Activated CD4-positive, alpha-beta T cell treated with anti-CD3 and anti-CD28 coated beads for 36 hours (primary cell): ENCODE results near the gene TMEM91. TPM values are rescaled to one million over a fixed set of nuclear protein-coding genes. Genes with fewer than 3 reads are reported as not detected.
A peak's percentile ranks its signal among the peaks of the same experiment; 100 is the strongest.

Source experiments
- ATAC-seq: fragments of 200-7000 bp; cut with Tn5 transposase; one replicate; pipeline ENCODE4 v1.10.0; 2021; ENCODE audit warnings: mild to moderate bottlenecking, moderate library complexity
- CTCF ChIA-PET: fragments of 350-600 bp; sonication (Branson Sonifier 250); formaldehyde crosslinking; loops from one replicate; lab custom pipeline; 2021; ENCODE audit warnings: antibody characterized with exemption; lab: Charles Lee
- POLR2A ChIA-PET: fragments of 350-600 bp; sonication (Branson Sonifier 250); formaldehyde crosslinking; loops from one replicate; lab custom pipeline; 2021; ENCODE audit warnings: antibody characterized with exemption, inconsistent platforms; lab: Charles Lee
- DNase-seq: peaks from one replicate; pipeline ENCODE4 v3.0.0-alpha.2; 2020
- H3K27ac Mint-ChIP-seq: one replicate; pipeline ENCODE4 v1.8.0; 2021; ENCODE audit warnings: mixed read lengths
- H3K27me3 Mint-ChIP-seq: one replicate; pipeline ENCODE4 v1.8.0; 2021; ENCODE audit warnings: mixed read lengths
- H3K36me3 Mint-ChIP-seq: one replicate; pipeline ENCODE4 v1.8.0; 2021; ENCODE audit warnings: low read depth, mixed read lengths
- H3K4me1 Mint-ChIP-seq: one replicate; pipeline ENCODE4 v1.8.0; 2021; ENCODE audit warnings: mixed read lengths
- H3K4me3 Mint-ChIP-seq: one replicate; pipeline ENCODE4 v1.8.0; 2021; ENCODE audit warnings: mild to moderate bottlenecking, moderate library complexity, mixed read lengths
- H3K9me3 Mint-ChIP-seq: one replicate; pipeline ENCODE4 v1.8.0; 2021; ENCODE audit warnings: low read depth, mixed read lengths
- intact Hi-C, 2 experiments: fragments of 100-400 bp; cut with DNase I in 1 of 2; cut with micrococcal nuclease in 1 of 2; formaldehyde crosslinking; loops; one replicate each; pipeline versions ENCODE4 v1.14.2 to v1.15.1; 2022 to 2024; cut with DNase I, micrococcal nuclease
- total RNA-seq, 2 experiments: library from RNA; stranded (reverse); gene quantifications; one replicate each; pipeline ENCODE4 v1.2.3, GENCODE V29; 2021

TMEM91 gene
- total RNA-seq, 2 experiments from 2014 or later = 3.0 to 4.0 TPM

DNA sequence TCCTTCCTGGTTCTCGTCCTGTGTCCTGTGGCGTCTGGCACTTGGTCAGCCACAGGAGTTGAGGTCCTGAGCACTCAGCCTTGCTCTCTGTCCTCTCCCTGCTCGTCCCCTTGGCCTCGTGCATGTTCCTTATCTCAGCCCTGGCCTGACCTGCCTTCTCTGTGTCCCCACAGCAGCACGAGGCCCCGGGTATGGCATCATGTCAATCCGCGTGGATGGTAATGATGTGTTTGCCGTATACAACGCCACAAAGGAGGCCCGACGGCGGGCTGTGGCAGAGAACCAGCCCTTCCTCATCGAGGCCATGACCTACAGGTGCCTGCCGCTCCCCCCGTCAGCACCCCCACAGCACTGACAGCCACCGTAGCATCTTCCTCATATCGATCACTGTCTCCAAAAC lies 46.1 kb downstream of the TMEM91 start:
- no peak for ATAC-seq
- ChIA-PET CTCF (no interaction called here), POLR2A (no interaction called here)
- Mint-ChIP-seq H3K4me3 (no peak overlapping the region), H3K9me3 (no peaks in the 10 kb centered on the region), H3K27me3 (no peaks in the 10 kb centered on the region), H3K36me3 (peaks cover 18% of the 10 kb centered on the region), H3K27ac (no peak overlapping the region), H3K4me1 (peaks cover 6% of the 10 kb centered on the region)
- intact Hi-C loops = no loop called here
- no peak for DNase-seq

- no peak overlapping the region for H3K4me3 Mint-ChIP-seq
- intact Hi-C loops = no loop called here
- H3K36me3 Mint-ChIP-seq = peaks cover 18% of the 10 kb centered on the region
- H3K4me1 Mint-ChIP-seq = peaks cover 11% of the 10 kb centered on the region
- no peak for ATAC-seq
- no peaks in the 10 kb centered on the region for H3K27me3 Mint-ChIP-seq
- POLR2A ChIA-PET = no interaction called here
- CTCF ChIA-PET = no interaction called here
- H3K27ac Mint-ChIP-seq = no peak overlapping the region
- no peak for DNase-seq
- H3K9me3 Mint-ChIP-seq = no peaks in the 10 kb centered on the region
Measured at GRCh38 chr19:41422955-41423354, 46.6 kb downstream of the TMEM91 start.

GRCh38 chr19:41424335-41425173 lies 48.2 kb downstream of the TMEM91 start:
- Mint-ChIP-seq H3K4me3 (no peak overlapping the region), H3K4me1 (peaks cover 18% of the 10 kb centered on the region), H3K36me3 (peaks cover 20% of the 10 kb centered on the region), H3K27ac (no peak overlapping the region), H3K27me3 (no peaks in the 10 kb centered on the region), H3K9me3 (no peaks in the 10 kb centered on the region)
- intact Hi-C loops = loop anchor here in 1 of 2 experiments (5.0 kb wide), 1 partner anchor 222 kb away; no protein-coding TSS in a partner anchor
- DNase-seq (no peak), ATAC-seq (no peak)
- POLR2A ChIA-PET = interaction anchor here (0.6 kb wide), 3 partner anchors 13 to 129 kb away, joined by 3 to 8 read pairs (median 5); no protein-coding TSS in a partner anchor
- CTCF ChIA-PET = no interaction called here

GRCh38 chr19:41425174-41426115 lies 49.1 kb downstream of the TMEM91 start:
- DNase-seq (no peak), ATAC-seq (no peak)
- Mint-ChIP-seq H3K36me3 (peaks cover 16% of the 10 kb centered on the region), H3K9me3 (no peaks in the 10 kb centered on the region), H3K4me1 (peaks cover 18% of the 10 kb centered on the region), H3K27me3 (no peaks in the 10 kb centered on the region), H3K4me3 (no peak overlapping the region), H3K27ac (no peak overlapping the region)
- intact Hi-C loops = loop anchor here in 1 of 2 experiments (5.0 kb wide), 1 partner anchor 223 kb away; no protein-coding TSS in a partner anchor
- CTCF ChIA-PET = no interaction called here
- POLR2A ChIA-PET = interaction anchor here (0.6 kb wide), 1 partner anchor 122 kb away, joined by 8 read pairs; no protein-coding TSS in a partner anchor

GRCh38 chr19:41426116-41426841 lies 49.9 kb downstream of the TMEM91 start:
- H3K27me3 Mint-ChIP-seq = no peaks in the 10 kb centered on the region
- intact Hi-C loops = loop anchor here in 1 of 2 experiments (5.0 kb wide), 1 partner anchor 224 kb away; no protein-coding TSS in a partner anchor
- peaks cover 18% of the 10 kb centered on the region for H3K4me1 Mint-ChIP-seq
- no peaks in the 10 kb centered on the region for H3K9me3 Mint-ChIP-seq
- ChIA-PET POLR2A (no interaction called here), CTCF (no interaction called here)
- ATAC-seq (no peak), DNase-seq (no peak)
- H3K4me3 Mint-ChIP-seq = no peak overlapping the region
- H3K36me3 Mint-ChIP-seq = peaks cover 20% of the 10 kb centered on the region
- H3K27ac Mint-ChIP-seq = no peak overlapping the region

GRCh38 chr19:41426952-41427646 lies 50.8 kb downstream of the TMEM91 start, which contains the start of gene B3GNT8:
Gene B3GNT8, minus strand, starts transcription at chr19:41427374. Its CDS starts 596 bp downstream, at chr19:41426778.
- POLR2A ChIA-PET = no interaction called here
- DNase-seq (peak; percentile 73), ATAC-seq (peak; percentile 72)
- H3K4me3 Mint-ChIP-seq = peak within 1 kb of the TSS; percentile 65
- intact Hi-C loops = loop anchor here in 1 of 2 experiments (5.0 kb wide), 1 partner anchor 225 kb away; no protein-coding TSS in a partner anchor
- peaks cover 18% of the 10 kb centered on the region for H3K36me3 Mint-ChIP-seq
- CTCF ChIA-PET = interaction anchor here (0.7 to 1.8 kb wide), 2 partner anchors 9 to 22 kb away, joined by 3 to 6 read pairs; no protein-coding TSS in a partner anchor
- H3K27ac Mint-ChIP-seq = peak within 1 kb of the TSS; percentile 73
- no peaks in the 10 kb centered on the region for H3K9me3 Mint-ChIP-seq
- peaks cover 18% of the 10 kb centered on the region for H3K4me1 Mint-ChIP-seq
- H3K27me3 Mint-ChIP-seq = no peaks in the 10 kb centered on the region

GRCh38 chr19:41427647-41428480 lies 51.5 kb downstream of the TMEM91 start:
- peak overlapping the region; percentile 73 for H3K27ac Mint-ChIP-seq
- DNase-seq (peak; percentile 38), ATAC-seq (peak; percentile 48)
- H3K9me3 Mint-ChIP-seq = no peaks in the 10 kb centered on the region
- H3K36me3 Mint-ChIP-seq = peaks cover 18% of the 10 kb centered on the region
- POLR2A ChIA-PET = no interaction called here
- CTCF ChIA-PET = interaction anchor here (0.6 to 2.2 kb wide), 5 partner anchors 11 to 290 kb away, joined by 3 to 18 read pairs (median 6); partner anchors contain the start of gene DMAC2
- H3K27me3 Mint-ChIP-seq = no peaks in the 10 kb centered on the region
- H3K4me1 Mint-ChIP-seq = peaks cover 18% of the 10 kb centered on the region
- intact Hi-C loops = loop anchor here in 1 of 2 experiments (5.0 kb wide), 1 partner anchor 226 kb away; no protein-coding TSS in a partner anchor
- H3K4me3 Mint-ChIP-seq = peak overlapping the region; percentile 65

DNA sequence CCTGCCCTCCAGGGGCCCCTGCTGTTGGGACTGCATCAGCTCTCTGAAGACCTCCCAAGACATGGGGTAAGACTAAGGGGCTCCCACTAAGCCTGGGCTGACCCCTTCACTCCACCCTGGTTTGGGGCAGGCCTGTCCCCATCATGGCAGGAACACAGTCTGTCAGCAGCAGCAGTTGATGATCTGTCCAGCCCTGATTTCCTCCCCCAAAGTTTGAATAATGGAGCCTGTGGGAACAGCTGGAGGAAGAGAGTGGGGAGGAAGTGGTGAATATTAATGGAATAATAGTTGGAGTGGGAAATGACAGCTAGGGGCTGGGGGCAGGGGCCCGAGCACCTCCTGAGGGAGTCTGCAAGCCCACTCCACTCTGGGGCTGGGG lies 52.1 kb downstream of the TMEM91 start:
- H3K9me3 Mint-ChIP-seq = no peaks in the 10 kb centered on the region
- intact Hi-C loops = loop anchor here in 1 of 2 experiments (5.0 kb wide), 1 partner anchor 226 kb away; no protein-coding TSS in a partner anchor
- no peak for ATAC-seq
- H3K27me3 Mint-ChIP-seq = no peaks in the 10 kb centered on the region
- H3K4me3 Mint-ChIP-seq = no peak overlapping the region
- H3K4me1 Mint-ChIP-seq = peaks cover 18% of the 10 kb centered on the region
- H3K27ac Mint-ChIP-seq = no peak overlapping the region
- ChIA-PET POLR2A (interaction anchor here (0.7 to 1.3 kb wide), 2 partner anchors 10 to 11 kb away, joined by 7 to 8 read pairs; partner anchors contain the start of gene DMAC2), CTCF (interaction anchor here (0.9 to 2.2 kb wide), 4 partner anchors 11 to 165 kb away, joined by 5 to 18 read pairs (median 6); partner anchors contain the start of gene DMAC2)
- no peak for DNase-seq
- peaks cover 21% of the 10 kb centered on the region for H3K36me3 Mint-ChIP-seq

- intact Hi-C loops = no loop called here
Measured at GRCh38 chr19:41430922-41431321, 54.6 kb downstream of the TMEM91 start.

More at GRCh38 chr19:41430922-41431321, 54.6 kb downstream of the TMEM91 start:
- H3K9me3 Mint-ChIP-seq = no peaks in the 10 kb centered on the region
- H3K36me3 Mint-ChIP-seq = peaks cover 23% of the 10 kb centered on the region
- ATAC-seq (no peak), DNase-seq (no peak)
- no peak overlapping the region for H3K27ac Mint-ChIP-seq
- CTCF ChIA-PET = interaction anchor here (0.7 to 1.3 kb wide), 6 partner anchors 18 to 166 kb away, joined by 3 to 5 read pairs (median 3); no protein-coding TSS in a partner anchor
- H3K27me3 Mint-ChIP-seq = no peaks in the 10 kb centered on the region
- POLR2A ChIA-PET = interaction anchor here (0.6 kb wide), 1 partner anchor 12 kb away, joined by 6 read pairs; no protein-coding TSS in a partner anchor
- H3K4me1 Mint-ChIP-seq = peaks cover 18% of the 10 kb centered on the region
- H3K4me3 Mint-ChIP-seq = no peak overlapping the region
